ENCODE data around the gene DNAJA1.

GRCh38 chr9:33007755-33008154 lies 17.3 kb upstream of the DNAJA1 start:
- TF ChIP-seq CTCF (IDR thresholded peaks at IDR 0.05; ENCODE audit: low read depth, low read length, missing input control) (no peak), MAX (IDR thresholded peaks at IDR 0.05) (no peak), TAF1 (conservative IDR thresholded peaks at IDR 0.05) (no peak), RAD21 (IDR thresholded peaks at IDR 0.05) (no peak), YY1 (IDR thresholded peaks at IDR 0.05) (no peak), ZBTB33 (IDR thresholded peaks at IDR 0.05) (no peak), ATF3 (IDR thresholded peaks at IDR 0.05) (no peak)

Data from liver (tissue), 3 donors.